Activated naive CD8-positive, alpha-beta T cell treated with anti-CD3 and anti-CD28 coated beads, Interleukin-2, amount 50 U/mL, for 16 hours (primary cell): Measurements from ENCODE around the gene CPXM1.

Source experiments
- DNase-seq: peaks from one replicate; pipeline ENCODE4 v3.0.0-alpha.2; 2020; ENCODE audit warnings: low read depth, low spot score

CPXM1 gene

DNA sequence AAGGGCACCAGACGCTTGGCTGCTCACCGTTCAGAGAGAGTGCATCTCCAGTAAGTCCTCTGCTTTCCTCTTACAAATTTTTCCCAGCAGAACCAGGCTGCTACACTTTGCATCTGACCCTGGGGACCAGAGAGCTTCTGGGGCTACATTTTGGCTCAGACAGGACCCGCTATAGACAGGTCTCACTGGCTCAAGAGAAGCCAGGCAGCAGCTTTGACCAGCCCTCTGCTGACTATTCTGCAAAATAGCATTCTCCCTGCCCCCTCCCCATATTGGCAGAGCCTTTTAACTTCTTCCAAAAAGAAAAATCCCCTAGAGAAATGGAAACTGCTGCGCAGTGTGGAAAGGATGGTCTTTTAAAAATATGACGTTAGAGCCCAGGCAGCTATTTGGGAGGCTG is 37.2 kb downstream of the CPXM1 start:
- no peak for DNase-seq

DNA sequence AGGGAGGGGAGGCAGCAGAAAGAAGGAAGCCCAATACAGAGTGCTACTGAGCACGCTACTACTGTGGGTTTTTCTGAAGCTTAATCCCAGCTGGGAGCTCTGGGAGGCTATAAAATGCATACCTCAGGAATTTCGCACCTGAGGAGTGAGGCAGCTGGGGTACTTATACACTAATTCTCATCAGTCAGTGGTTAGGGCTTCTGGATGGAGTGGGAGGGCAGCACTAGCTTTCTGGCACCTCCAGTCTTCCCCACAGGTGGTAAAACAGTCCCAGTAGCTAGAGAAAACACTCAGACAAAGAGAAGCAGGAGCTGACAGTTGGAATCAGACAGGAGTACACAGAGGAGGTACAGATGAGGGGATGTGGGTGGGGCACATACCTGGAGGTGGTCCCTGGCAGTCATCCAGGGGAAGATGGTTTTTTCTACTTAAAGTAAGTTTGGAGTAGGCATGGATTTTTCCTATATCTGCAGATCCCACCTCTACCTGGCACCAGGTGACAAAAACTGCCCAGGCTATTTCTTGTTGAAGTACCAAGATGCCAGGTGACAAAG is 37.8 kb downstream of the CPXM1 start:
- DNase-seq = no peak

DNA sequence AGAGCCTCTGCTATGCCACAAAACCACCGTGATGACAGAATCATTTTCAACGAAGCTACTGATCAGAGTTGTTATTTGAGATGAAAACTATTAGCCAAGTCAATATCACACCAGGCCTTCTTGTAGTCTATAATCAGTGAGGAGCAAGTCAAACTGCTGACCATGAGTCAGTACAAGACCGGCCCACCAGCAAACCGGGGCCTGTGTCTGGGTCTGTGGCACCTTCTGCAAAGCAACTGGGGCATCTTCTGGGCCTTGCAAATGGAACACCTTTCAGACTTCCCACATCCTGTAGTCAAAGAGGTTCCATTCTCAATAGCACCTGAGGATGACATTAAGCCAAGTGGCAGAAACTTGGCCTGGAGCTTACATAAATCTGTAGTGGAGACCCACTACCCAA is 38.5 kb downstream of the CPXM1 start:
- no peak for DNase-seq

GRCh38 chr20:2760952-2761305 is 39.5 kb downstream of the CPXM1 start:
- DNase-seq = no peak

DNA sequence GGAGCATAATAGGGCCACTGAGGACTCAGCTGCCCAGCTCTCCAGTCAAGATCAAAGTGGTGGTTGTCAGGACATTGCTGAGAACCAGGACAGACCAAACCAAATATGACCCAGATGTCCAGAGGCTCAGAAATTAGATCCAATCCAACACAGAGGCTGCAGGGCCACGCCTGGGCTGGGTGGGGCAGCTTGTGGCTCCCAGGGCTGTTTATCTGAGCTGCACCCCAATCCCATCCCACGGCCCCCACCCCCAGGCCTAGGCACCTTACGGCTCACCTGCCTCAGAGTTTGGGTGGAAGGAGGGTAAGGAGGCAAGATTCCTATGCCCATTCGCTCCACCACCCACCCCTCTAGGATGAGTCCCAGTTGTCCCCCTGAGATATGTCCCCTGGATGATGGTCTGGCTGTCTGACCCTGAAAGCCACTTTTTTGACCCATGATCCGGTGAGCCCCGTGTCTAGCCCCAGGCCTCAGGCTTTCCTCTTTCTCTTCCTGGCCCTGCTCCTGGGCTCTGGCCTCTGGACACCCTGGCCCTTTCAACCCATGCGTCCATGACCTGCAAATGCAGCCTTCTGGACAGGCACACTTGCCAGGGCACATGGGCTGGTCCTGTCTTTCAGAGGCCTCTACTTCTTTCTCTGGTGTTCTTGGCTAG is 40.0 kb downstream of the CPXM1 start:
- DNase-seq = no peak

- no peak for DNase-seq
Measured at GRCh38 chr20:2759603-2760296, 40.7 kb downstream of the CPXM1 start.

- DNase-seq = no peak
Measured at GRCh38 chr20:2759143-2759542, 41.3 kb downstream of the CPXM1 start.

GRCh38 chr20:2757969-2758368 is 42.5 kb downstream of the CPXM1 start:
- no peak for DNase-seq

DNA sequence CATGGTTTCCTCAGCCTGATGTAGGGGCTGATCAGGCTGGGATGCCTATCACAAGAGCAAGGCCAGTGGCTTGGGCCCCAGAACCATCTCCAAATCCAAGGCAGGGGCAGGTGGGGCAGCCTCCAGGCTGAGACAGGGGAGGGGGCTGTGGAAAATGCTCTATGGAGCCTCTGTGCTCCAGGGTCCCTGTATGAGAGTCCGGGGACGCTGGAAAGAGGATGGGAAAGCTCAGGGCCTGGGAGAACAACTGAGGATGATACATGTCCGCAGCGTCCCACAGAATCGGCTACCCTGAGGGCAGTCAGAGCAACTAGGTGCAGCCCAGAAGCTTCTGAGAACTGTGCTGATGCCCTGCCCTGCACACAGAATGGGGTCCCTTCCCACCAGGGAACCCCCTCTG is 43.4 kb downstream of the CPXM1 start:
- no peak for DNase-seq

DNA sequence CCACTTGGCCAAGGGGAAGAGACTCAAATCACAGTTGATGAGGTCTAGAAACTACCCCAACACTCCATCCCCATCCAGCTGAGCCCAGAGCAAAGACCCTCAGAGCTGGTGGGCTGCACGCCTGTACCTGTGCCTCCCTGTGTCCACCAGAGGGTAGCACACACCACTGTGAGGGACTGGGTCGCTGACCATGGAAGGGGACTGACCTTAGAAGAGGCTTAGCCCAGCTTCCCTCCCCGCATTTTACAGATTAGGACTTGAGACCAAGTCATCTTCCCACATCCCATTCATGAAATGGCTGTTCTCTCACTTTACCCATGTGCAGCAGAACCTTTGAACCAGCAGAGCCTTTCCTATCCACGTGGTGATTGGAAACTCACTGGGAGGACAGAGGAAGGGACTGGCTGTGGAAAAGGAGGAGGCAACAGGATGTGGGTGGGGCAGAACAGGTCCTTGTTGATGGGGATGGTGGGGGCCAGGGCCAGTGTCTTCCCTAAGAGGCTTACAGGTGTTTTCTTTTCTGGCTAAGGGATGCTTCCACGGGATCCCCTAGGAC is 44.3 kb downstream of the CPXM1 start:
- no peak for DNase-seq

GRCh38 chr20:2755451-2756055 is 44.9 kb downstream of the CPXM1 start:
- no peak for DNase-seq

- no peak for DNase-seq
Measured at GRCh38 chr20:2754424-2754823, 46.0 kb downstream of the CPXM1 start.

DNA sequence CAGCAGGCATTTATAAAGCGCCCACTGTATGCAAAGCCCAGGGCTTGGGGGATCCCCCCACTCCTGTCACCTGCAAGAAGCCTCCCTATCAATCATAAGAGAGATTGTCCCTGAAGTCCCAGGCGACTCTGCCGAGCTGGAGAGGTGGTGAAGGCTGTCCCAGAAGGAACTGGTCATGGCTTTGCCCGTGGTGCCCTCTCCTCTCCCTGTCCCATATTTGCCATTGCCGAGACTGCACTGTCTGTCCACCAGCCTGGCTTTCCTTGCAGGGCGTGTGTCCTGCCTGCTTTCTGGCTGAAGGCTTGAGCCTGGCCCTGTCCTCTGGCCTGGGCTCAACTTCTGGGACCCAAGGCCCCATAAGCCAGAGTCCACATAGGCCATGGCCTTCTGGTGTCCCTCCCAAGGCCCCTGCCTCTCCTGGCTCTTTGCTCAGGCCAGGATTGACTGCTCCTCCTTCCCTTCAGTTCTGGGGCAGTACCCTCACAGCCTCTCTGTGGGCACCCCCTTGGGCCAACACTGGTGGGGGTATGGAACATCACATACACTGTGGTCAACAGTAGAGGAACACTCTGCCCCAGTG is 46.9 kb downstream of the CPXM1 start:
- DNase-seq = no peak

DNA sequence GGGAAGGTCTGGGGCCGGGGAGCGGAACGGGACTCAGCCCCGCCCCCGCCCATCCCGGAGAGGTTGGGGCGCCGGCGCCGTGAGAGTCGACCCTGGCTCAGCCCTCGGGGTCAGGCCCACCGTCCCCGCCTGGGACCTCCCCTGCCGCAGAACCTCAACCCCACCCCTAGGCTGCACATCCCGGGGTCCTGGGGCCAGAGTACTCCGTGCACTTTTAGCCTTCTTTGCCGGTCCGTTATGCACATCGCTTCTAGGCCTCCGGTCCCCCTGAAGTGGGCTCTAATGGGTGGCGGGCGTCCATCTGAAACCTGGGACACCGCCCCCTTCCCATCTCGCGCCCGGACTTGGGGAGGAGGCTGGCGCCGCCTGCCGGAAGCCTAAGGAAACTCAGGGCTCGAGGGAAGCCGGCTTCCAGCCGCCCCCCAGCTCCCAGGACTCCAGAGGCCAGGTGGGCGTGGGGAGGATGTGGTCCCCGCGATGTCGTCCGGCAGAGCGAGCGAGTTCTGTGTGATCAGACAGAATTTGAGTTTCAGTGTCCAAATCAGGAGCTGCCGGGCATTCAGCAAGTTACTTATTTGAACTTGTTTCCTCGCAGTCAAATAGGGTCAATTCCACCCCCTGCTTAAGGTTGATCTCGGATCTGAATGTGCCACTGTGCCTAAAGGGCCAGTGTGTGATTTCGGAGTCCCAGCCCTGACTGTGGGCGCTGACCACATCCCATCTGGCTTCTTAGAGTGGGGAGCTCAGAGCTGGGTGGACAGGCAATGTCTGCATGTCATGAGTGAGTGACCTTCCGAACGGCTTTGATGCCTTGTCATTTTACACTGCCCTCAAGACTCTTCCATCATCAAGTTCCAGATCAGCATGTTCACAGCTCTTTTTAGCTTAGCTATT is 47.6 kb downstream of the CPXM1 start:
- no peak for DNase-seq

DNA sequence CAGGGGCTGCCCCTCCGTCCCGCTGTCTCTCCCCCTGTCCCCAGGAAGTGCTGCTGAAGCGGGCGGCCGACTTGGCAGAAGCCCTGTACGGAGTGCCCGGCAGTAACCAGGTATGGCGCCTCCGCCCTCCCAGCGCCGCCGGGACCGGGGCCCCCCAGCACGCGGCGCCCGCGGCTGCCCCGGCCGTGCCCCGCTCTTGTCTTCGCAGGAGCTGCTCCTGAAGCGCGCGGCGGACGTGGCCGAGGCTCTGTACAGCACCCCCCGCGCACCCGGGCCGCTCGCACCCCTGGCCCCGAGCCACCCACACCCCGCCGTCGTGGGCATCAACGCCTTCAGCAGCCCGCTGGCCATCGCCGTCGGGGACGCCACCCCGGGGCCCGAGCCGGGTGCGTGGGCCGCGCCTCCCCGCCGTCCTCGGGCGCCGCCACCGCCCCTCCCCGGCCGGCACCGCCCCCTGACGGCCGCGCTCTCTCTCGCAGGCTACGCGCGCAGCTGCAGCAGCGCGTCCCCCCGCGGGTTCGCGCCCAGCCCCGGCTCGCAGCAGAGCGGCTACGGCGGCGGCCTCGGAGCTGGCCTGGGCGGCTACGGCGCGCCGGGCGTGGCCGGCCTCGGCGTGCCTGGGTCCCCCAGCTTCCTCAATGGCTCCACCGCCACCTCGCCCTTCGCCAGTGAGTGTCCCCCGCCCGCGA is 48.4 kb downstream of the CPXM1 start:
- peak; percentile 22 for DNase-seq

DNA sequence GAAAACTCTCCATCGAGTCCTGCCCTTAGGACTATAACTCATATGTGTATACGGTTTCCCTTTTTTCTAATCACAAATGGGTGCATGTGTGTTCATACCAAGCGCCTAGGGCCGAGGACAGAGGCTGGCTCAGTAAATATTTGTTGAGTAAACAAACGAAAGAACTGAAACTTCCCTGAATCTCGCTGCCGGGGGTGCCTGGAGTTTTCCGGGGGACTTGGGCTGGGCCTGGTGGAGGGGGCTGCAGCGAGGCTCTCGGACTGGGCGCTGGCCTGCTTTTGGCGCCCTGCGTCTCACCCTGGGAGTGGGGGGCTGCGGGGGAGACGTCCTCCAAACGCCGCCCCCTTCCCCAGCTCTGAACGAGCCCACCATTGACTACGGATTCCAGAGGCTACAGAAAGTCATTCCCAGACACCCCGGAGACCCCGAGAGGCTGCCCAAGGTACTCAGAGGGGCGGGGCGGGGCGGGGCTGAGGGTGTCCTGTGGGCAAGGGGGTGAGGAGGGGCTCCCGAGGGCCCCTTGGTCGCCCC is 49.0 kb downstream of the CPXM1 start:
- DNase-seq = no peak

DNA sequence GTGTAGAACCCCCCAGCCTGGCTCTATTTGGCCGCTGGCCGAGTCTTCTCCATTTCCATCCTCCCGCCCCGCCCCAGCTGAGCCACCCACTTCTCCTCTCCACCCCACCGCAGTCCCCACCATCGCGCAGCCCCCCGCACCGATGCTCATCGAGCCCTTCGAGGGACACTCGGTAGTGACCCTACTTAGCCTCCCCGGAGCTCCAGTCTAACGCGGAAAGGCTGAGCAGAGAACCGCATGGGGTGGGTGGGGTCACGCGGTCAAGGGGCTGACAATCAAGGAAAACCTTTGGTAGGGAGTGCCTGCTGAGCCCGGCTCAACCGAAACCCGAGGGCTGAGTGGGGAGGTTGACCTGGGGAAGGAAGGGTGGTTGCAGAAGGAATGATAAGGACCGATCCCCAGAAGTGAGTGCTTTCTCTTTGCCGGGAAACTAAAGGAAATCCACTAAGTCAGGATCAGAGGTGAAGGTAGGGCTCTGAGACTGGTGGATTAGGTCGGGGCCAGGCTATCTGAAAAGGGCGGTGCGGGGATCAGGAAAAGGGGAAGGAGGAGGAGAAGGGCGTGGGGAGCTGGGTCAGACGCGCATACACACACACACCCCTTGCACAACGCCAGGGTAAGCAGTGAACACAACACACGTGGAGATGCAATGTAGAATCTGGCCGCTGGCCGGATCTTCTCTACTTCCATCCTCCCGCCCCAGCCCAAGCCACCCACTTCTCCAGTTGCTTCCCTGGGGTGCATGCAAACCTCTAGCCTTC is 49.8 kb downstream of the CPXM1 start:
- DNase-seq = no peak

DNA sequence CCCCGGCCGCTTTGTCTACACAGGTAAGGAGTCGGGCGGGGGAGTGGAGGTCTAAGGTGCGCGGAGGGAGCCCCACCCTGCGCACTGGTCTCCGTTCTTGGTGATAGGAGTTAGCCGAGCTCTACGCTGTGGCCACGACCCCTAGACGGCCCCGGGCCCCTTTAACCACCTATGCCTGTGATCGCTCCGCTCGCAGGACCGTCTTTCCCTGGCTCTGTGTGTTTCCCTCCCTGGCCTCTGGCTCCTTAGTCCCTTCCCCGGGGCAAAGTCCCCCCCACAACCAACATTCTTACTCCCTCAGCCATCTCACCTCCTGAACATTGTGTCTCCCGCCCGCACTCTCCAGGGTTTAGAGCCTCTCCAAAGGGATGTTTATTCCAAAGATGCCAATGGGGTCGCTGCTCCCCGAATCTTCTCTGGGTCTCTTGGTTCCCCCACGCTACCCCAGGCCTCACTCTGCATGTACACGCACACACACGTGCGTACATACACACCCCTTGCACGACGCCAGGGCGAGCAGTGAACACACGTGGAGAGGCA is 50.4 kb downstream of the CPXM1 start:
- no peak for DNase-seq

GRCh38 chr20:2749343-2749950 is 51.0 kb downstream of the CPXM1 start:
- no peak for DNase-seq
